GM18502 (cell line): ENCODE data around the gene IFITM2.
"Not testable (repeated sequence)": the region's sequence is repeated elsewhere in the genome, so short reads cannot be mapped to it uniquely, and the experiment has no call there.

Source experiments
- ATAC-seq: cut with Tn5 transposase; IDR thresholded peaks from one replicate; pipeline ENCODE4 v1.9.1; 2021; ENCODE audit warnings: mild to moderate bottlenecking; ENCODE audit not compliant: unreplicated experiment, poor library complexity

The IFITM2 gene

DNA sequence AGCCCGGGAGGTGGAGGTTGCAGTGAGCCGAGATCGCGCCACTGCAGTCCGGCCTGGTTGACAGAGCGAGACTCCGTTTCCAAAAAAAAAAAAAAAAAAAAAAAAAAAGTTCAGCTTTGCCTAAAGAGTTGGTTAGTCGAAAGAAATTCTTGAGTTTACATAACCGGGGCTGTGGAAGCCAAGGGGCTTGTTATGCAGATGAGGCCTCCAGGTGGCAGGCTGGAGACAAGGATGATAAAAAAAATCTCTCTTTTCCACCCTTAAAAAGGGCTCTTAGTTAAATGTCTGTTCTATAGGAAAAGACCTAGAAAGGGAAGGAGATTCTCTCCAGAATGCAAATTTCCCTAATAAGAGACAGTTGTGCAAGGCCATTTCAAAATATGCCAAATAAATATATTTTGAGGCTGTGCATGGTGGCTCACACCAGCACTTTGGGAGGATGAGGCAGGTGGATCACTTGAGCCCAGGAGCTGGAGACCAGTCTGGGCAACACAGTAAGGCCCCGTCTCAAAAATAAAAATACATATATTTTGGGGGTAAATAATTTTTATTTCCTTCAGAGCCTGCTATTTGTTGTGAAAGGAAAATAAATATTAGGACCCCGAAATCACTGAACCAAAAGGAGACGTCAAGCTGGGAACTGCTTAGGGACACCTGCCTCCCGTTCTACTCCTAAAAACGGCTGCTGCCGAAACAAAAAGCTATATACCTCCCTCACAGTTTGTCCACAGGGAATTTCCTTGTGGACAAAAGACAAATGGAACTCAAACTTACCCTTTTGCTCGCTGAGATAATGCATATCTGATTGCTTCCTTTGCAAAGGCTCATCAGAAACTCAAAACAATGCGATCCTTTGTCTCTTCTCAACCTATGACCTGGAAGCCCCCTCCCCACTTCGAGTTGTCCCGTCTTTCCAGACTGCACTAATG lies 2.4 kb upstream of the IFITM2 start:
- no peak for ATAC-seq

DNA sequence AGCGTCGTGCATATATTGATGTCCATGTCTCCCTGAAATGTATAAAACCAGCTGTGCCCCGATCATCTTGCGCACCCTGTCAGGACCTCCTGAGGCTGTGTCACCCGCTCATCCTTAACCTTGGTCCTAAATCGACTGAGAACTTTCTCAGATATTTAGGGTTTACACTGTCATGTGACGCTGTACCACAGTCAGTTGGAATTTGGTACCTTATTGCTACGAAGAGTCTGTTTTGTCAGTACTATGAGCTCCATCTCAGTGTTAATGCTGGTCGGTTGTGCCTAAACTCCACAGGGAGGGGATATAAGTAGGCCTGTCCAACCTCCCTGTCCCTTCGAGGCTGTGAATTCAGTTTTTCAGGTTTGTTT lies 1.8 kb upstream of the IFITM2 start:
- no peak for ATAC-seq

DNA sequence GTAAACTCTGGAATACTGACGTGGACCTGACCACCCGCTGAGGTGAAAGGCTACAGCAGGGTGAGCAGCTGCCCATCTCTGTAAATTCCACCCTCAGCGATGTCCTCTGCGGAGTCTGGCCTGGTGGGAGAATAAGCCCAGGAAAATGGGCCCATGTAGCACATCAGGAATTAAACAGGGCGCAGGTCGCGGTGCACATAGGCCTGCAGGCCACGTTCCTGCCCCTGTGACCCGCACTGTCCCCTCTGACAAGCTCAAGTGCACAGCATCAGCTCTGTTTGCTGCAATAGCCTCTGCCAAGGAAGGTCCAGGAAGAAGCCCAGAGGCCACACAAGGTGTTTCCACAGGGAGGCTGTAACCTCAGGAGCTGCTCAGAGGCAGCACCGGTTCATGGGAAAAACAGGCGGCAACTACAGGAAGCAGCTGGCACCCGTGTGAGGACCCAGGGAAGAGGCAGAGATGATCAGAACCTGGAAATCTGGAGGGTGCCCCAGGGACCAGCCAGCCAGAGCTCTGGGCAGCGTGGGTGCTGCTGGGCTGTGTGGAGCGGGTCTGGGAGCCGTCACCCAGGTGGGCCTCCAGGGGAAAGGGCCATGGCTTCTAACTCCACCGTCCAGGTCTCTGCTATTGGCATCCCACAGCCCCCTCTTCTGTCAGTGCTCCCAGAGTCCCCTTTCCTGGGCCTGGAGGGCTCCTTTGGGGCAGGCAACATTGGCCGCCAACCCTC lies 808 bp upstream of the IFITM2 start:
- ATAC-seq, result no peak

DNA sequence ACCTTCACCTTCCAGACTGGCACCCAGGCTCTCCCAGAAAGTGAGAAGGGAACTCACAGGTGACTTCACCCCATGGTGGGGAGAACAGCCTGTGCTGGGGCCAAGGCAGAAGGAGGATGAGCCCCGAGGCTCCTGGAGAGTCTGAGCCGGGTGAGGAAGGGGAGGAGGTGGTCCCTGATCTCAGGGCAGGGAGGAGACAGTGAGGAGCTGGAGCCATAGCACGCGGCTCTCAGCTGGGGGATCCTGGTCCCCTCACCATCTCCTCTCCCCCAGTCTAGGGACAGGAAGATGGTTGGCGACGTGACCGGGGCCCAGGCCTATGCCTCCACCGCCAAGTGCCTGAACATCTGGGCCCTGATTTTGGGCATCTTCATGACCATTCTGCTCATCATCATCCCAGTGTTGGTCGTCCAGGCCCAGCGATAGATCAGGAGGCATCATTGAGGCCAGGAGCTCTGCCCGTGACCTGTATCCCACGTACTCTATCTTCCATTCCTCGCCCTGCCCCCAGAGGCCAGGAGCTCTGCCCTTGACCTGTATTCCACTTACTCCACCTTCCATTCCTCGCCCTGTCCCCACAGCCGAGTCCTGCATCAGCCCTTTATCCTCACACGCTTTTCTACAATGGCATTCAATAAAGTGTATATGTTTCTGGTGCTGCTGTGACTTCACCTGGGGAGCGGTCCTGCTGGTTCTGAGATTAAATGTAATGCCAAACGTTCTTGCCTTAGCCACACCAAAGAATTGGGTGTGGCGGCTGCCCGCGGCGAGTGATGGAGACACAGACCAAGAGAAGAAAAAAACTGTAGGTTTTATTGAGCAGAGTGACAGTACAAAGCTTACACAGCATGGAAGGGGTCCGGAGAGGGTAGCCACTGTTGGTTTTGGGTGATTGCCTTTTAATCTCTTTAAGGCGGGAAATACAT lies 1.4 kb downstream of the IFITM2 start:
- ATAC-seq, result not testable (repeated sequence)

DNA sequence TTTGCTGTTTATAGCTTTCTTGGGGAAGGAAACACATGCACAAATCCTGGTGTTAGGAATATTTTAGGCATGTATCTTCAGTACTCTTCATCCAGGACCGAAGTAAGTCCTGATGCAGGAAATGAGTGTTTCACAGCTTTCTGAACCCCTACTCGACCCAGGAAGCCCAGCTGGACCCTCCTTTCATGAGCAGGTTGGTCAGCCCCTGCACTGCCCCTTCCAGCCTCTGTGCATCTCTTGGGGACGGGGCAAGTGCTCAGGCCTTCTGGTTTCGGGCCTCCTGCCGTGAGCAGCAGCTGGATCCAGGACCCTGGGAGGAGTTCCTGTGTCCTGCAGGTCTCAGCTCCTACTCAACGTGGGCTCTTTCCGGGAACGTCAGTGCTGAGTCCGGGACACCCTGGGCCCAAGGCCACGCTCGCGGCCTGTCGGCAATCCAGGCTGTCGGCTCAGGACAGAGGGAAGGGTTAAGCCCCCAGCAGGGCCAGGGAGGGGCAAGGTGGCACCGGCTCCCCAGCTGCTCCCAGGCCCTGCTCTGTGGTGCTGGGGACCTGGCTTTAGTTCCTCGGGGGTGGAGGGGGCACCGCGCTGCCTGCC lies 2.5 kb downstream of the IFITM2 start:
- ATAC-seq, result not testable (repeated sequence)

DNA sequence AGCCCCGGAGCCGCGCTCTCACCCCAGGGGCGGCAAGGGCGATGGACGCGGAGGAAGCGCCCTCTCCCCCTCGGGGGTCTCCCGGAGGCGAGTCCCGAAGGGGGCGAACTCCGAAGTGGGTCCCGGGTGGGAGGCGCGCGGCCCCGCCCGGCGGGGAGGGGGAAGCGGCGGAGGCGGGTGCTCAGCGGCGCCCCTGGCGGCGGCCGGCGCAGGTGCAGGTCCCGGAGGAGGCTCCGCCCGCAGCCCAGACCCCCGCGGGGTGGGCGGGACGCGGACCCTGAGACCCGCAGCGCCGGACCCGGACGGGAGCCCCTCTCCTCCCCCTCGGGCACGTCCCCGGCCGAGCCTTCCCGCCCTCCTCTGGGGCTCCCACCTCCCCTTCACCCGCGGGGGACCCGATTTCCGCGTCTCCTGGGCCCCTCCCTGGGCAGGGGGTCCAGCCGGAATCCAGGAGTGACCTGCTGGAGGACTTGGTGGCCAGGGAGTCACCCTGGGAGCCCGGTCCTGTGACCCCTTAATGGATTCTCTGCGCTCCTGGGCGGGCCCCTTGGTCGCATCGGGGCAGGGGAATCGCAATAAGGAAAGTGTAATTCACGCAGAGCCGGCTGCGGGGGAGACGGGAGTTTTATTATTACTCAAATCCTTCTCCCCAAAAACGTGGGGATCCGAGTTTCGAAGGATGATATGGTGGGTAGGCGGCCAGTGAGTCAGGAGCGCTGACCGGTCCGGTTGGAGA lies 3.6 kb downstream of the IFITM2 start:
- ATAC-seq, result peak; percentile 42

DNA sequence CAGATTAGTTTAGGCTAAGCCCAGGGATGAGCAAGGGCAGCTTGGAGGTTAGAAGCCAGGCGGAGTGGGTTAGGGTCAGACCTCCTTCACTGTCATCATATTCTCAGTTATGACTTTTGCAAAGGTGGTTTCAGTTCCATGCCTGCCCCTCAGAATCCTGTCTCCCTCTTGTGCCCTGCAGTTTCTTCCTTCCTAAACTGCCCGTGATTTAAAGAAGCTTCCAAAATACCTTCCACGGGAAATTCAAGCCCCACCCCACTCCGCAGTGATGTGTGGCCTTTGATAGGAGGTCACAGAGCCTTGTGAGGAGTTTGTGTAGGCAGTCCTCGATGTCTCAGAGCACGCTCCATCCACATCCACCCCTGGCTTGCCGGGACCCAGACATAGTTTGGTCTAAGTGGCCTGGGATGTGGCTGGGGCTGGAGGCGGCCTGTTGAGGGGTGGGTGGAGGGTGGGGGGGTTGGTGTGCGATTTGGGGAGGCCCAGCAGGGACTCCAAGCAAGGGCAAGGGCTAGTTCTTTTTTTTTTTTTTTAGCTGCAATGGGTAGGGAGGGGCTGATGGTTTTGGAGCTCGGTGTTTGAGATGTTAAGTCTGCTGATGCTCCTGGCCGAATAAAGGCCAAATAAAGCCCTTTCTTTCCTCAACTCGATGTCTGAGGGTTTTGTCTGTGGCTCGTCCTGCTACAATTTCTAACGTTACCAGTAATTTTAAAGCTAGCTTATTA lies 4.6 kb downstream of the IFITM2 start:
- no peak for ATAC-seq

DNA sequence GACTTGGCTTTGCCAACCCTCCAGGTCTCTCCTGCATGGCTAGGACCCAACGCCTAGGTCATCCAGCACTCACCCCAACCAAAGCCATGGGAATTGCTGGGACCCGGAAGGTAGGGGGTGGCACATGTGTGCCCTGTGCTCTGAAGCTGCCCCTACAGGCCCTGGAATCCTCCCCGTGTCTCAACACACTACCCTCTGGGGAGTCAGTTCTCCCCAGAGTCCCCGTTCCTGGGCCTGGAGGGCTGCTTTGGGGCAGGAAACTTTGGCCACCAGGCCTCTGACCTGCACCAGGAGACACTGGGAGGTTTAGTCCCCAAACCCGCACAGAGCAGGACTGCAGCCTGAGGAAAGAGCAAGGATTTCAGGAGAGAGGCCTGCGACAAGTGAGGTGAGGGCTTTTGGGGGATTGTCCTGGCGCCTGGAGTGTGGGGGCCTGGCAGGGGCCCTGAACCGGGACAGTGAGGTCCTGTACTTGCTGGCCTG lies 5.7 kb downstream of the IFITM2 start:
- ATAC-seq, result peak; percentile 7

DNA sequence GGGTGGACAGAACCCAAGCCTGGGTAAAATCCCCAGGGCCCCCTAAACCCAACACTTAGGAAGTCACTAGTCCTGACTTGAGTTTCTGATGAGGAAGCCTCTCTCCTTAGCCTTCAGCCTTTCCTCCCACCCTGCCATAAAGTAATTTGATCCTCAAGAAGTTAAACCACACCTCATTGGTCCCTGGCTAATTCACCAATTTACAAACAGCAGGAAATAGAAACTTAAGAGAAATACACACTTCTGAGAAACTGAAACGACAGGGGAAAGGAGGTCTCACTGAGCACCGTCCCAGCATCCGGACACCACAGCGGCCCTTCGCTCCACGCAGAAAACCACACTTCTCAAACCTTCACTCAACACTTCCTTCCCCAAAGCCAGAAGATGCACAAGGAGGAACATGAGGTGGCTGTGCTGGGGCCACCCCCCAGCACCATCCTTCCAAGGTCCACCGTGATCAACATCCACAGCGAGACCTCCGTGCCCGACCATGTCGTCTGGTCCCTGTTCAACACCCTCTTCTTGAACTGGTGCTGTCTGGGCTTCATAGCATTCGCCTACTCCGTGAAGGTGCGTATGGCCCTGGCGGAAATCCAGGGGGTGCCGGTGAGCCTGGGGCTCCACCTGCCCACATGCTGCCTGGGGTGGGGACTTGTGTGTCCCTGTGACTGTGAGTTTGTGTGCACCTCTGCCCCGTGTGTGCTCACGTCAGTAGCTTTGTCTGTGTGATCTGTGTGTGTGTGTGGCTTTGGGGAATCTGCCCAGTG lies 6.4 kb downstream of the IFITM2 start, which contains the start of gene IFITM1:
Gene IFITM1, plus strand, starts transcription at position 254 of the 767 bp plus-strand sequence. Its CDS starts 131 bp downstream, at position 385.
- peak; percentile 38 for ATAC-seq

DNA sequence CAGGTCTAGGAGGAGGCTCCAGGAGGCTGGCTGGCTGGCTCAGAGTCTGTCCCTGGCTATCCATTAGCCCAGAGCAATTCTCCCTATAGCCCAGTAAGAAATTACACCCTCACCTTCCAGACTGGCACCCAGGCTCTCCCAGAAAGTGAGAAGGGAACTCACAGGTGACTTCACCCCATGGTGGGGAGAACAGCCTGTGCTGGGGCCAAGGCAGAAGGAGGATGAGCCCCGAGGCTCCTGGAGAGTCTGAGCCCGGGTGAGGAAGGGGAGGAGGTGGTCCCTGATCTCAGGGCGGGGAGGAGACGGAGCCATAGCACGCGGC lies 6.9 kb downstream of the IFITM2 start:
- not testable (repeated sequence) for ATAC-seq

DNA sequence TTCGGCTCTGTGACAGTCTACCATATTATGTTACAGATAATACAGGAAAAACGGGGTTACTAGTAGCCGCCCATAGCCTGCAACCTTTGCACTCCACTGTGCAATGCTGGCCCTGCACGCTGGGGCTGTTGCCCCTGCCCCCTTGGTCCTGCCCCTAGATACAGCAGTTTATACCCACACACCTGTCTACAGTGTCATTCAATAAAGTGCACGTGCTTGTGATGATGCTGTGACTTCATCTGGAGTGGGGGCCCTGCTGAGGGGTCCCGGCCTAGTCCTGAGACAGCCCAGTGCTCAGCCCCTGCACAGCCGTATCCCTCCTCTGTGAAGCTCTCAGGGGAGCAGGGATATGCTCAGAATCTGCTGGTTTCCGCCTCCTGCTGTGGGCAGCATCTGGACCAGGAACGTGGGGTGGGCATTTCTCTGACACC lies 7.5 kb downstream of the IFITM2 start:
- ATAC-seq, result no peak

DNA sequence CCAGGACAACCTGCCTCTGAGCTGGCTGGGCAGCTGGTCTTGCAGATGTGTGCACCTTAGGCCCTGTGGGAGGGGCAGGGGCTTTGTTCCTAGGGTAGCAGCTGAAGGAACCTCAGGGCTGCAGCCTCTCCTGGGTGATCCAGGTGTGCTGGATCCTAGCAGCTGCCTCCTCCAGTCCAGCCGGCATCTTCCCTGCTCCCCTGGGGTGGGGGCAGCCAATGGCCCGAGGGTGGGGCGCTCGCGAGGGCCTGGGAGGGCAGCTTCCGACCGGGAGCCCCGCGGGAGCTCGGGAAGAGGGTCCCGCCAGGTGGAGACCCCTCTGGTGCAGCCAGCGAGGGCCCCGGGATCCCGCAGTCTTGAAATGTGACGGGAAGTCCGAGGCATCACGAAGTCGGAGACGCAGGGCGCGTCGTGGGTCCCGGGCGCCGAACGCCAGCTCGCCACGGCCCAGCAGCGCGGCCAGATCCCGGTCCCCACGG lies 7.9 kb downstream of the IFITM2 start:
- ATAC-seq, result no peak

DNA sequence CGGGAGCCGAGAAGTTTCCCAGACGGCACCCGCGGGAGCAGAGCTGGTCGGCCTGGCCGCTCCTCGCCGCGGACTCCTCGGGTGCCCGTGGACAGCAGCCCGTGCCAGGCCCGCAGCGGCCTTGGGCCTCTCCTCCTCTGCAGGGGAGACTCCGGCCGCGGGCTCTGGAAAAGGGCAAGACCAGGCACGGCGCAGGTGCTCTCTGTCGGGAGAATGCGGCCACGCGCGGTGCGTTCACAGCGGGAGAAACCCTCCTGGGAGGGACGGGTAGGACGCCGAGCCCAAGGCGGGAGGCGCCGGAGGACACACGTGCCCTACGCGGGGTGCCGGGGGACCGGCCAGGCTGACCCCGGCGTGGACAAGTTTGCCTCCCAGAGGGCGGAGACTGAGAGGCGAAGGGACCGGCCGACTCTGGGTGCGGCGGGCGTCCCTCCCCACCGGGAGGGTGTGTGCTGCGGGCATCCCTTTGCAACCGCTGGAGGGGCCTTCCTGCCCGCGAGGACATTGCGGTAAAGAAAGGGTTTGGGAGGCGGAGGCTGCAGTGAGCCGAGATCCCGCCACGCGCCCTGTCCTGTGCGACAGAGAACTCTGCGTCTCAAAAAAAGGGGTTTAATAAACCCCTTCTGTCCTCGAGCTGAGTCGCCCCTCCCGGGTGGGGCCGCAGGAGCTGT lies 8.6 kb downstream of the IFITM2 start:
- no peak for ATAC-seq

DNA sequence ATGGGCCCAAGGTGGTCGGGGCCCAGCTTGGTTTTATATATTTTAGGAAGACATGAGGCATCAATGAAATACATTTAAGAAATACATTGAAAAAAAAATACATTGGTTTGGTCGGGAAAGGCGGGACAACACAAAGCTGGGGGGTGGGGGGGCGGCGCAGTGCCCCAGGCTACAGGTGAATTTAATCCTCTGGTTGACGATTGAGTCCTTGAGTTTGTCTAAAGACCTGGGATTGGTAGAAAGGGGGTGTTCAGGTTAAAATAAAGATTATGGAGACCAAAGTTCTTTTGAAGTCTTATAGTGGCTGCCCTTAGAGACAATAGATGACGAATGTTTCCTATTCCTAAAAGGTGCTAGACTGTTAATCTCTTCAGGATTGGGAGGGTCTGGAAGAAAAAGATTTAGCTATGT lies 9.3 kb downstream of the IFITM2 start:
- ATAC-seq, result no peak

DNA sequence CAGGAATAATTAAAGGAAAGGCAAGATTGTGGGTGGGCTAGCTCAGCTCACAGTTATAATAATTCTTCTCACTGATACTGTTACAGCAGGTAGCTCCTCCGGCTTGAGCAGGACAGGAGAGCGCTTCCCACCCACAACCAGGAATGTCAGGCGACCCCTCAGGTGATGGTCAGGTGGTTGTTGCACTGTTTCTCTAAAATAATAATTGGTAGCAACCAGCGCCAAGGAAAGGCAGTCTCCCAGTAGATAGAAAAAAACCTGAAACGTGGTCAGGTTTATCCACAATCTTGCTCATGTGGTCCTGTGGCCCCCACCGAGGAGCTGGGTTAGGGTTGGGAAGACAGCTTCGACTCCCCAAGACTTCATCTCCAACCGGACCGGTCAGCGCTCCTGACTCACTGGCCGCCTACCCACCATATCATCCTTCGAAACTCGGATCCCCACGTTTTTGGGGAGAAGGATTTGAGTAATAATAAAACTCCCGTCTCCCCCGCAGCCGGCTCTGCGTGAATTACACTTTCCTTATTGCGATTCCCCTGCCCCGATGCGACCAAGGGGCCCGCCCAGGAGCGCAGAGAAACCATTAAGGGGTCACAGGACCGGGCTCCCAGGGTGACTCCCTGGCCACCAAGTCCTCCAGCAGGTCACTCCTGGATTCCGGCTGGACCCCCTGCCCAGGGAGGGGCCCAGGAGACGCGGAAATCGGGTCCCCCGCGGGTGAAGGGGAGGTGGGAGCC lies 10.2 kb downstream of the IFITM2 start:
- not testable (repeated sequence) for ATAC-seq

DNA sequence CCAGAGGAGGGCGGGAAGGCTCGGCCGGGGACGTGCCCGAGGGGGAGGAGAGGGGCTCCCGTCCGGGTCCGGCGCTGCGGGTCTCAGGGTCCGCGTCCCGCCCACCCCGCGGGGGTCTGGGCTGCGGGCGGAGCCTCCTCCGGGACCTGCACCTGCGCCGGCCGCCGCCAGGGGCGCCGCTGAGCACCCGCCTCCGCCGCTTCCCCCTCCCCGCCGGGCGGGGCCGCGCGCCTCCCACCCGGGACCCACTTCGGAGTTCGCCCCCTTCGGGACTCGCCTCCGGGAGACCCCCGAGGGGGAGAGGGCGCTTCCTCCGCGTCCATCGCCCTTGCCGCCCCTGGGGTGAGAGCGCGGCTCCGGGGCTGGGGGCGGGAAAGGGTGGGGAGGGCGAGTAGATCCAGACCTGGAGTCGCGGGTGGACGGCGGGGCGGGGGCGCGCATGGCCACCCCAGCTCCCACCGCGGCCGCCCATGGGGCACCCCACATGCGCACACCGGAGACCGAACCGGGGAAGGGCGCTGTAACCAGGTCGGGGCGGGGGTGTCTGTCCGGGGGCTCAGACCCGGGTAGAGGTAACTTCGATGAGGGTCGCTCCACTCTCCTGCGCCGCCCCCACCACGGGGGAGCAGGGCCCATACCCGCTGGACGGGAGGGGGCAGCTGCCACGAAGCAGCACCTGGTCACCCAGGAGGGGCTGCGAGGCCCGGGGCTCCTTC lies 10.9 kb downstream of the IFITM2 start:
- not testable (repeated sequence) for ATAC-seq
